ENCODE results near the gene CCL28.

DNA sequence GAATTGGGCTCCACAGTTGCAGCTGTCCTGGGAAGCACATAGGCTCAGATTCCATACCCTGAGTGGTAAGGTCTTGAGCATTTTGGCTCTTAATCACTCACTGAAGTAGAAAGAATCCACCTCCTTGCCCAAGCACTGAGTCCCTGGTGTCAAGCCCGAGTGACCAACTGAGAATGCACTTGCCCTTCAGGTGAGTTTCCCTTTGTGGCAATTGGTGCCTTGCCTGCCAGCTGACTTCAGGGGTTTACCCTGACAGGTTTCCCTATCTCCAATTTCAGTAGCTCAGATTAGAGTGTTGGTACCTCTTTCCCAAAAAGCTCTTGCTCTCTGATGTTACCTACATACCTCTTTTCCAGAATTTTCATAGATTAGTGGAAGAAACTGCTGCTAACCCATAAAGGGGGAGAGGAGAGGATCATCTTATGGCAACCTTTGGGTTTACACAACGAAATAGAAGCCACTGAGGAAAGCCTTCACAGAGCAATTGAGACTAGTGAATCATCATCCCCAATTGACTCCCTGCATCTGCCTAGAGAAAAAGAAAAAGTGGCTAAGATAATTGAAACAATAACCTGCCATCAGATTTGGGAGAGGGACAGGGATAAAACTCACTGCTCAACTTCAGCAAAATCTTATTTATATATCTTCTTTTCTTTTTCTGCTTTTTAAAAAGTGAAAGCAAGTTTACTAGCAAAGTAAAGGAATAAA lies 48.6 kb downstream of the CCL28 start:
- no peak for TF ChIP-seq EZH2phosphoT487 (IDR thresholded peaks at IDR 0.05; ENCODE audit: borderline replicate concordance, low read length)
- TF ChIP-seq, protein P1, sequence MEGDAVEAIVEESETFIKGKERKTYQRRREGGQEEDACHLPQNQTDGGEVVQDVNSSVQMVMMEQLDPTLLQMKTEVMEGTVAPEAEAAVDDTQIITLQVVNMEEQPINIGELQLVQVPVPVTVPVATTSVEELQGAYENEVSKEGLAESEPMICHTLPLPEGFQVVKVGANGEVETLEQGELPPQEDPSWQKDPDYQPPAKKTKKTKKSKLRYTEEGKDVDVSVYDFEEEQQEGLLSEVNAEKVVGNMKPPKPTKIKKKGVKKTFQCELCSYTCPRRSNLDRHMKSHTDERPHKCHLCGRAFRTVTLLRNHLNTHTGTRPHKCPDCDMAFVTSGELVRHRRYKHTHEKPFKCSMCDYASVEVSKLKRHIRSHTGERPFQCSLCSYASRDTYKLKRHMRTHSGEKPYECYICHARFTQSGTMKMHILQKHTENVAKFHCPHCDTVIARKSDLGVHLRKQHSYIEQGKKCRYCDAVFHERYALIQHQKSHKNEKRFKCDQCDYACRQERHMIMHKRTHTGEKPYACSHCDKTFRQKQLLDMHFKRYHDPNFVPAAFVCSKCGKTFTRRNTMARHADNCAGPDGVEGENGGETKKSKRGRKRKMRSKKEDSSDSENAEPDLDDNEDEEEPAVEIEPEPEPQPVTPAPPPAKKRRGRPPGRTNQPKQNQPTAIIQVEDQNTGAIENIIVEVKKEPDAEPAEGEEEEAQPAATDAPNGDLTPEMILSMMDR (IDR thresholded peaks at IDR 0.05; ENCODE audit: low read depth, low read length, poor library complexity, severe bottlenecking): no peak
